ENCODE results near the gene C1QTNF1. TPM values are rescaled to one million over a fixed set of nuclear protein-coding genes. Genes with fewer than 3 reads are reported as not detected.

The C1QTNF1 gene
- total and polyA plus RNA-seq, 9 of the 15 experiments (the other 6 are each of a cell fraction or from before 2014, with no cell fraction given): 0.09 TPM; not detected in 8

- TF ChIP-seq ZMIZ1 (IDR thresholded peaks at IDR 0.05; ENCODE audit: low read depth in 2 of 2, low read length in 2 of 2) (no peak), IFI16 (CRISPR knock-in tag; IDR thresholded peaks at IDR 0.05) (no peak), GATA2 (CRISPR knock-in tag; IDR thresholded peaks at IDR 0.05) (no peak), CEBPB (tag; IDR thresholded peaks at IDR 0.05) (no peak; the same call in 1 of the 2 replicates), PCBP1 (IDR thresholded peaks at IDR 0.05; ENCODE audit: low read depth, low read length, poor library complexity, severe bottlenecking) (no peak), MCM3 (IDR thresholded peaks at IDR 0.05) (no peak), VEZF1 (CRISPR knock-in tag; IDR thresholded peaks at IDR 0.05) (0 out of 2 replicates have a peak, but pooled peaks have one; percentile 27), RBM14 (IDR thresholded peaks at IDR 0.05; ENCODE audit: borderline replicate concordance, insufficient read depth, low read depth, low read length) (no peak), ZBTB2 (IDR thresholded peaks at IDR 0.05) (no peak), MAZ (CRISPR knock-in tag; conservative IDR thresholded peaks at IDR 0.05 in 1 of 2, IDR thresholded peaks at IDR 0.05 in 1 of 2) (no peak), GABPA (tag; conservative IDR thresholded peaks at IDR 0.05; ENCODE audit: low read depth) (no peak), SMAD2 (IDR thresholded peaks at IDR 0.05; ENCODE audit: low read depth, low read length) (no peak), ZNF175 (CRISPR knock-in tag; IDR thresholded peaks at IDR 0.05; ENCODE audit: low read depth) (no peak), ZFP91 (CRISPR knock-in tag; IDR thresholded peaks at IDR 0.05) (no peak), HINFP (tag; conservative IDR thresholded peaks at IDR 0.05; ENCODE audit: low read depth) (no peak)
Measured at GRCh38 chr17:78986048-78986648, 37.8 kb upstream of the C1QTNF1 start (continued).

All from K562 (cell line).